GM21423 (cell line): ENCODE data around the gene CNTD1.

Source experiments
- ATAC-seq: cut with Tn5 transposase; IDR thresholded peaks from one replicate; pipeline ENCODE4 v1.9.1; 2021; ENCODE audit warnings: mild to moderate bottlenecking, moderate library complexity; ENCODE audit not compliant: unreplicated experiment

CNTD1 gene

GRCh38 chr17:42803074-42803883 is 4.6 kb downstream of the CNTD1 start:
- ATAC-seq, result no peak

DNA sequence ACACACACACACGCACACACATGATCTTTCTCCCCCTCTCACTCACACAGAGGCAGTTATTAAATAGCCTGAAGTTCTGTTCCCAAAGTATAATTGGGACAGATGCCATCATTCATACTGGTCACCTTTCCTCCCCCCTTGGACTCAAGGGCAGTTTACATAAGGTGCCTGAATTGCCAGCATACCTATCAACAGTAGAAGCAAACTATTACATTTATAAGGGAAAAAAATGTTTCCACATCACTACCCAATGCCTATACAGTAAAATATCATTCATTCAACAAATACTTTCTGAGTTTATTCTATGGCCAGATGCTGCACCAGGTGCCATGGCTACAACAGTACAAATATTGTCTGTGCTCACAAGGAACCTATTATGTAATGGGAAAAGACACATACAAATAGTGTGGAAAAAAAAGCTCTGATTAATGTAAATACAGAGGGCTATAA is 6.3 kb downstream of the CNTD1 start:
- no peak for ATAC-seq

DNA sequence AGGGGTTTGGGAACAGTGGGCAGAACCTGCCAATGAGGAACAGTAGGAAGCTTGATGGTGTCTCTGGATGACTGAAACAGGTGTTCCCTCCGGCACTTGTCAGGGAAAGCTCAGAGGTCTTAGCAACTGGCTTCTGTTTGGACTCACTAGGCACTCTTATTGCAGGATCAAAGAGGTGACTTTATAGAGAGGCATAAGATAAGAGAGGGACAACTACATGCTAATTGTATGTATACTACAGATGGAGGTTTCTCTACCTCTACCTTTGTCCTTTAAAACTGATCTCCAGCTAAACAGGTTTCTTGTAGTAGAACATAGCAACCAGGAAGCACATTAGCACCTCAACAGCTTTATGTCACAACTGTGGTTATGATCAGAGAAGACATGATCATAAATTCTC is 7.6 kb downstream of the CNTD1 start:
- no peak for ATAC-seq

DNA sequence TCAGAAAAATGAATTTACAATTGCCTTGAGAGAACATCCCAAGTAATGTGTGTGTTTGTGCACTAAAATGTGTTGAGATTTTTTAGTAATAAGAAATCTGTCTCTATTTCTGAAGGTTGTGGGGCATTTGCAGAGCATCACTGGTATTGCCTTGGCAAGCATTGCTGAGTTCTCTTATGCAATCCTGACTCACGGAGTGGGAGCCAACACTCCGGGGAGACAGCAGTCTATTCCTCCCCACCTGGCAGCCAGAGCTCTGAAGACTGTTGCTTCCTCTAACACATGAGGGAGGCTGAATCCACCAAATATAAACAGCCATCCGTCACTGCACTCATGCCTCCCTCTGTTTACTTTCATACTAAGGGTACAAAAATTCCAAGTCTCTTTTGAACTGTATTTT is 10.6 kb downstream of the CNTD1 start:
- ATAC-seq, result no peak

GRCh38 chr17:42814633-42815399 is 16.2 kb downstream of the CNTD1 start:
- ATAC-seq, result no peak

DNA sequence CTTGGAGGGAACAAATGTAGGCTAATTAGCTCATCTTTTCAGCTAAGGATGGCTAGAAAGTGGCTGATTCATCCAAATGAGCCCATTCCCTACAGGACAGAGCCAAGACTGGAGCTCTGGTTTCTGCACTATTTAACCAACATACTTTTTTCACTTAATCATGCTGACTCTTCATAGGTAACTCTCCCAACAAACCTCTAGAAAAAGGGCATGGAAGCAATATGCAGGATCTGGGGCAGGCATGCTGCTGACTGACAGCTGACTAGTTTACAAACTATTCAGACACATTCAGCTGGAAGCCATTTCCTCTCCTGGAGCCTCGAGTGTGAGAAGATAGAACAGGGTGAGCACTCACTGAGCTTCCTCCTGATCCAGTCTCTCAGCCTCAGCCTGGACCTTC is 19.2 kb downstream of the CNTD1 start:
- no peak for ATAC-seq

DNA sequence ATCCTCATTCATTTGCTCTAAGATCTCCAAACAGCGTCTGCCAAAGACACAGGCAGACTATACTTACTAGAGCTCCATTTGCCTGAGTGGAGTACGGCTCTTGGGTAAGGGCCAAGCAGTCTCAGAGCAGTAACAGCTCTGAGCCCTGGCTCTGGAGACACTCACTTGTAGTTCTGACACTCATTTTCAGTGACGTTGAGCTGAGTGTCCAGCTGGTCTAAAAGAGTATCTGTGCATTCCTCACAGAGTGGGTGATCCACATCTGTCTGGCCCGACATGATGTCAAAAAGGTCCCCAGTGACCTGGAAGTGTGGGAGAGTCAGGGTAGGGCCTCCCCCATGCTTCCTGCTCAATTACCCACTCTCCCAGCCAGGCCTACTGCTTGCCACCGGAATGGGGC is 19.7 kb downstream of the CNTD1 start:
- ATAC-seq, result no peak

GRCh38 chr17:42819939-42820535 is 21.4 kb downstream of the CNTD1 start:
- no peak for ATAC-seq

GRCh38 chr17:42821176-42821575 is 22.5 kb downstream of the CNTD1 start:
- no peak for ATAC-seq

DNA sequence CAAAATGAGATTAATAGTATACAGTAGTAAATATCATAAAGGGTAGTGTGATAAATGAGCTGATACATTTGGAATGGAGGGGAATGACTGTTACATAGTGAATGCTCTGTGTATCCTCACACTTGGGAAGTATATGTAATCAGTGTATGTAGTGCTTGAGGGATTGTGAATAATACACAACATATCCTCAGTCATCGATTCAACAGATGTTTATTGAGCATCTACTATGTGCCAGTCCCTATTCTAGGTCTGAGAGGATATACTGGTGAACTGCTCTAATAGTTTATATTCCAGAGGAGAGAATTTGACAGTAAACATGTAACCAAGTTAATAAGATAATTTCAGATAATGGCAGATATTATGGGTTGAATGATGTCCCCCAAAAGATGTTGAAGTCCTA is 28.8 kb downstream of the CNTD1 start:
- no peak for ATAC-seq

DNA sequence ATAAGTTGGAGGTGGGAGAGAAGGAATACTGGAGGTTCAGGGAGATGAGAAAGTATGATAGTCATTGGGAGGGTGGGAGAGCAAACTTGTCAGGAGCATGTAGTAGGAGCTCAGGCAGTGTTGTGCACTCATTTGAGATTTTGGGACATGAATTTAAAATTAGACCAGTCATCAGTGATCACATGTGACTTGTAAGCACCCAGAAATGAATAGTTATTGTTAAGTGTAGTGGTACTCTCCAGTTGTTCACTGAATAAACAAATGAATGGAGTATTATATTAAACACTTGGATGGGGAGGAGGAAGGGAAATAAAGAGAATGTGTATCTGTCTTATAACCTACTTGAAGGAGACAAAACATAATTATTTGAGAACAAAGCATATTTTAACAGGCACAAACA is 32.3 kb downstream of the CNTD1 start:
- no peak for ATAC-seq

DNA sequence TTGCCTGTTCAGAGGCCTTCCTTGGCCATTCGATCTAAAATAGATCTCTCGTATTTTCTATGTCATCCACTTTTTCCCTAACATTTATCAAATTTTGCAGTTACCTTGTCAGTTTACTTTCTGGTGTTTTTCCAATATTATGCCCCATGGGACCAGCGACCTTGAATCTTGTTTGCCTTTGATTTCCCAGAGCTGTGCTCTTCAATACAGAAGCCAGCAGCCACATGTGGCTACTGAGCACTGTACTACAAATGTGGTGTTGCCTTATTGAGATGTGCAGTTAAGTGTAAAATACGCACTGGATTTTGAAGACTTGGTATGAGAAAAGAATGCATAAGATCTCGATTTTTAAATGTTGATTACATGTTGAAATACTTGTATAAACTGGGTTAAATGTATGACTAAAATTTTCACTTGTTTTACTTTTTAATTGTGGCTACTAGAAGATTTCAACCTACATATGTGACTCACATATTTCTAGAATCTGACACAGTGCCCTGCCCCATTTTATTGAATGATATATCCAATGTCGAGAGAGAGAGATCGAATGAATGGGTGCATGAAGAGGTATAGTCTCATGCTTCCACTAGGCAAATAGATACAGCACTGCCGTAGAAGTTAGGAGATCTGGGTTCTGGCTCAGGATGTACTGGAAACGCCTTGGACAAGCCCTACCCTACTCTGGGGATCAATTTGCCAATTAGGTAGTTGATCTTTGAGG is 33.7 kb downstream of the CNTD1 start:
- ATAC-seq, result peak; percentile 9

GRCh38 chr17:42832934-42833766 is 34.5 kb downstream of the CNTD1 start, which contains the start of gene PSME3:
PSME3 (plus strand) TSS chr17:42833397; CDS start chr17:42833632, 235 bp downstream.
- peak; percentile 88 for ATAC-seq

- no peak for ATAC-seq
Observed at GRCh38 chr17:42833767-42834422, 35.2 kb downstream of the CNTD1 start.

DNA sequence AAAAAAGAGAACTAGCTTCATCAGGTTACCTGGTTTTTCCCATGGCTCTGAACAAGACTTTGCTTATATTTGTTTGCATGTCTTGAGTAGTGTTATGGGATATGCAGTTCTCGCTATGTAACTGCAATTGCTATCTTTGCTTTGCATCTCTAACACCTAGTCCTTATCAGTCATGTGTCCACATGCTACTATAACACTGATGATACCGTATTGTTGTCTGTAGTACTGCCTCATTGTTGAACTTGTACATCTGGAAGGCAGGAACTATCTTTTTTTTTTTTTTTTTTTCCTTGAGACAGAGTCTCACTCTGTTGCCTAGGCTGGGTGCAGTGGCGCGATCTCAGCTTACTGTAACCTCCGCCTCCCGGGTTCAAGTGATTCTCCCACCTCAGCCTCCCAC is 37.1 kb downstream of the CNTD1 start:
- no peak for ATAC-seq

DNA sequence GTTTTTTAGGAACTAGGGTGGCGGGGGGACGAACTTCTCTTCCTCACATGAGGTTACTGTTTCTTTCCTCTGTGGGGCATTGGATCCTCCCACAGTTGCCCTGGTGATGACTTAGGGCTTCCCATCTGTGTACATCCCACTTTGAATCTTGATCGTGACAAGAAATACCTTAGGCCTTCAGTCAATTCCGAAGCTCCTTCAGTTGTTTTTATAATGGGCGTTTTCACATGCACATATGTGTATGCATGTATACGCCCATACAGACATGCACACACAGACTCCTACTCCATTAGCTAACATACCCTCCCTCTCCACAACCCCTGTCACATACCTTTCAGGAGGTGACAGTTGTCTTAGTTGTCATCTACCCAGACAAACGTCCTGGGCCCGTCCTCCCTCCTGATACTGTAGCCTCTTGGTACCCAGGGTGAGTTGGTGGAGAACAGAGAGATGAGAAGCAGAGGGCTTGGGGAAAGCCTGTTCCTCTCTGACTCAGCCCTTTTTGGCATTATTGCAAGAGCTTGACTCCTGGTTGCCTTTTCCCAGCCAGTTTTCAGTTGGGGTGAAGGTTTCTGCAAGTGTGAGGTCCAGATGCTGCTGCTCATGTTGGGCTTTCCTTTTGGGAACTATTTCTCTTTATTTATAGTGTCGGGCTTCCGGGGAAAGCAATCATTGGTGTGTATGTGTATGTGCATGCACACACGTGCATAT is 43.5 kb downstream of the CNTD1 start:
- ATAC-seq, result no peak

GRCh38 chr17:42843358-42843934 is 44.8 kb downstream of the CNTD1 start:
- ATAC-seq, result no peak

GRCh38 chr17:42844271-42844670 is 45.6 kb downstream of the CNTD1 start, which contains the start of gene AOC2:
AOC2 (plus strand) TSS chr17:42844580; CDS start chr17:42844627, 47 bp downstream.
- ATAC-seq, result no peak
